ENCODE data around the gene NFATC2IP. TPM values are rescaled to one million over a fixed set of nuclear protein-coding genes. Genes with fewer than 3 reads are reported as not detected.

Gene NFATC2IP
- 22.2 TPM for total RNA-seq
- 25.2 TPM for polyA plus RNA-seq

DNA sequence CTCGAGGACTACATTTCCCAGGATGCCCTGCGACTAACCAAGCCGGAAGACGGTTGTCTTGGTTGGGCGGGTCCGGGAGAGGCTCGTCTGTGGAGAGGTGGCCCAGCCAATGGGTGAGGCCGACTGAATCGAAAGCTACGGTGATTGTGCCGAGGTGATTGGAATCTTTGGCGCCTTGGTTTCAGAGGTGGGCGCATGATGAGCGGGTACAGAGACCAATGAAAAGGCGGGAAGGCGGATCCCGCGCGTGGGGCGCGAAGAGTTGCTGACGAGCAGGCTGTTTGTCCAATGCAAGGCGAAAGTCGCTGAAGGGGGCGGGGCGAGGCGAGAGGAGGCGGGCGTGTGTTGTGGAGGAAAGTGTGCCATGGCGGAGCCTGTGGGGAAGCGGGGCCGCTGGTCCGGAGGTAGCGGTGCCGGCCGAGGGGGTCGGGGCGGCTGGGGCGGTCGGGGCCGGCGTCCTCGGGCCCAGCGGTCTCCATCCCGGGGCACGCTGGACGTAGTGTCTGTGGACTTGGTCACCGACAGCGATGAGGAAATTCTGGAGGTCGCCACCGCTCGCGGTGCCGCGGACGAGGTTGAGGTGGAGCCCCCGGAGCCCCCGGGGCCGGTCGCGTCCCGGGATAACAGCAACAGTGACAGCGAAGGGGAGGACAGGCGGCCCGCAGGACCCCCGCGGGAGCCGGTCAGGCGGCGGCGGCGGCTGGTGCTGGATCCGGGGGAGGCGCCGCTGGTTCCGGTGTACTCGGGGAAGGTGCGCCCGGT is at the start of gene NFATC2IP:
NFATC2IP (plus strand) TSS at position 290 of the 762 bp plus-strand sequence; CDS start at position 365, 75 bp downstream.
- under 1% methylated on average over 79 of the region's 79 CpGs for WGBS
- Histone ChIP-seq H3K36me3 (ENCODE audit: insufficient read depth) (peaks cover 3% of the 10 kb centered on the region), H3K27ac (ENCODE audit: low read depth) (peak within 1 kb of the TSS; percentile 42), H3K4me3 (ENCODE audit: low read depth, low read length) (peak within 1 kb of the TSS; percentile 90), H3K4me1 (ENCODE audit: insufficient read depth) (peaks cover 5% of the 10 kb centered on the region)
- peak; percentile 99 for DNase-seq (ENCODE audit: extremely low spot score)

DNA sequence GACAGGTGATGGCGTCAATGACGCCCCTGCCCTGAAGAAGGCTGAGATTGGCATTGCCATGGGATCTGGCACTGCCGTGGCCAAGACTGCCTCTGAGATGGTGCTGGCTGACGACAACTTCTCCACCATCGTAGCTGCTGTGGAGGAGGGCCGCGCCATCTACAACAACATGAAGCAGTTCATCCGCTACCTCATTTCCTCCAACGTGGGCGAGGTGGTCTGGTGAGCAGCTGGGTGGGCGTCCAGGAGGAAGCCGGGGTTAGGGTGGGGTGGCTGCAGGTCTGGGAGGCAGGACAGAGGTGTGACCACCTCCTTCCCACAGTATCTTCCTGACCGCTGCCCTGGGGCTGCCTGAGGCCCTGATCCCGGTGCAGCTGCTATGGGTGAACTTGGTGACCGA is 48.9 kb upstream of the NFATC2IP start:
- DNase-seq (ENCODE audit: extremely low spot score) = no peak
- Histone ChIP-seq H3K36me3 (ENCODE audit: insufficient read depth) (no peaks in the 10 kb centered on the region), H3K4me3 (ENCODE audit: low read depth, low read length) (no peak overlapping the region), H3K27ac (ENCODE audit: low read depth) (no peak overlapping the region), H3K4me1 (ENCODE audit: insufficient read depth) (no peaks in the 10 kb centered on the region)
- WGBS = 90% methylated on average over 15 of the region's 15 CpGs

DNA sequence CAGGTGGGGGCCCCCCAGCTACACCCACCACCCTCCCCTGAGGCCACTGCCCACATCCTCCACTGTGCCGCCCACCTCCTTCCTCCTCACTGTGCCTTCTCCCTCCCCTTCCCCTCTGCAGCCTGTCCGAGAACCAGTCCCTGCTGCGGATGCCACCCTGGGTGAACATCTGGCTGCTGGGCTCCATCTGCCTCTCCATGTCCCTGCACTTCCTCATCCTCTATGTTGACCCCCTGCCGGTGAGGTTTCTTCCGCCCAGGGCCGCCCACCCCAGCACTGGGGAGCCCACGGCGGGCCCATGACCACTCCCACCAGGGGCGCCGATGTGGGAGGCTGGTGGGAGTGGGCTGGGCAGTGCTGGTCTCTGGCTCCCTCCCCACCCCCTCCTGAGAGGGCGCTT is 47.8 kb upstream of the NFATC2IP start:
- H3K27ac ChIP-seq (ENCODE audit: low read depth) = no peak overlapping the region
- no peak overlapping the region for H3K4me3 ChIP-seq (ENCODE audit: low read depth, low read length)
- 58% methylated on average over 11 of the region's 11 CpGs for WGBS
- no peaks in the 10 kb centered on the region for H3K4me1 ChIP-seq (ENCODE audit: insufficient read depth)
- no peak for DNase-seq (ENCODE audit: extremely low spot score)
- no peaks in the 10 kb centered on the region for H3K36me3 ChIP-seq (ENCODE audit: insufficient read depth)

DNA sequence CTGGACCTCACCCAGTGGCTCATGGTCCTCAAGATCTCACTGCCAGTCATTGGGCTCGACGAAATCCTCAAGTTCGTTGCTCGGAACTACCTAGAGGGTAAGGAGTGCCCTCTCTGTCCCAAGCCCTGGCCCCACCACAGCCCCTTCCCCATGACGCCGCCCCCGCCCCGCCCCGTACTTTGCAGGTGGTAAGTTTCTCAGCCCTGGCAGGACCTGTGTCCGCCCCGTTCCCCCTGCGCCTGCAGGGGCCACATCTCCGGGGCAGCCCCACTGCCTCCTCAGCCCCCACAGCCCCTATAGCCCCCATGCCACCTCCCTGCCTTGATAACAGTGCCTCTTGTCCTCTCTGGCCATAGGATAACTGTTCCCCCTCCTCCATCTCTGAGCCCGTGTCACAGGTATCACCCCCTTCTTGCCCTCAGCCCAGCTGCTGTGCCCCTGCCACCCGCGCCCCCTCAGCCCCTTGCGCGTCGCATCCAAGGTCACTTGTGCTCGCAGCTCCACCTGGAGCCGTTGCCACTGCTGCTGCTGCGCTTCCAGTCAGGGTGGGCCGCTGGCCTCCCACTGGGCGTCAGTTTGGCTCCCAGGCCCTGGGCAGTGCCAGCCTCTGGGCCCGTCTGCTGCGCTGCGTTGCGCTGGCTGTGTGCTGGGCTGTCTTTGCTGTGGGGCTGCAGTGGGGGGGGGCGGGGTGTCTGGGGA is 47.2 kb upstream of the NFATC2IP start:
- no peak for DNase-seq (ENCODE audit: extremely low spot score)
- no peak overlapping the region for H3K4me3 ChIP-seq (ENCODE audit: low read depth, low read length)
- 83% methylated on average over 29 of the region's 29 CpGs for WGBS
- H3K36me3 ChIP-seq (ENCODE audit: insufficient read depth) = no peaks in the 10 kb centered on the region
- no peaks in the 10 kb centered on the region for H3K4me1 ChIP-seq (ENCODE audit: insufficient read depth)
- no peak overlapping the region for H3K27ac ChIP-seq (ENCODE audit: low read depth)

GRCh38 chr16:28904363-28904762 is 46.4 kb upstream of the NFATC2IP start:
- Histone ChIP-seq H3K36me3 (ENCODE audit: insufficient read depth) (no peaks in the 10 kb centered on the region), H3K4me3 (ENCODE audit: low read depth, low read length) (no peak overlapping the region)

GRCh38 chr16:28904828-28905227 is 45.9 kb upstream of the NFATC2IP start:
- Histone ChIP-seq H3K4me1 (ENCODE audit: insufficient read depth) (no peaks in the 10 kb centered on the region), H3K27ac (ENCODE audit: low read depth) (no peak overlapping the region), H3K36me3 (ENCODE audit: insufficient read depth) (no peaks in the 10 kb centered on the region), H3K4me3 (ENCODE audit: low read depth, low read length) (no peak overlapping the region)
- DNase-seq (ENCODE audit: extremely low spot score) = no peak
- WGBS = 92% methylated on average over 16 of the region's 16 CpGs

More at GRCh38 chr16:28904363-28904762, 46.4 kb upstream of the NFATC2IP start:
- WGBS = 68% methylated on average over 14 of the region's 14 CpGs
- DNase-seq (ENCODE audit: extremely low spot score) = no peak
- no peaks in the 10 kb centered on the region for H3K4me1 ChIP-seq (ENCODE audit: insufficient read depth)
- H3K27ac ChIP-seq (ENCODE audit: low read depth) = no peak overlapping the region

- WGBS = 87% methylated on average over 9 of the region's 9 CpGs
- Histone ChIP-seq H3K27ac (ENCODE audit: low read depth) (no peak overlapping the region), H3K4me1 (ENCODE audit: insufficient read depth) (no peaks in the 10 kb centered on the region), H3K4me3 (ENCODE audit: low read depth, low read length) (no peak overlapping the region), H3K36me3 (ENCODE audit: insufficient read depth) (no peaks in the 10 kb centered on the region)
- no peak for DNase-seq (ENCODE audit: extremely low spot score)
Observed at GRCh38 chr16:28905229-28905754, 45.4 kb upstream of the NFATC2IP start.

- no peaks in the 10 kb centered on the region for H3K36me3 ChIP-seq (ENCODE audit: insufficient read depth)
- no peak overlapping the region for H3K27ac ChIP-seq (ENCODE audit: low read depth)
- 83% methylated on average over 24 of the region's 24 CpGs for WGBS
- no peak for DNase-seq (ENCODE audit: extremely low spot score)
- no peaks in the 10 kb centered on the region for H3K4me1 ChIP-seq (ENCODE audit: insufficient read depth)
- H3K4me3 ChIP-seq (ENCODE audit: low read depth, low read length) = no peak overlapping the region
Observed at GRCh38 chr16:28905800-28906372, 44.9 kb upstream of the NFATC2IP start.

DNA sequence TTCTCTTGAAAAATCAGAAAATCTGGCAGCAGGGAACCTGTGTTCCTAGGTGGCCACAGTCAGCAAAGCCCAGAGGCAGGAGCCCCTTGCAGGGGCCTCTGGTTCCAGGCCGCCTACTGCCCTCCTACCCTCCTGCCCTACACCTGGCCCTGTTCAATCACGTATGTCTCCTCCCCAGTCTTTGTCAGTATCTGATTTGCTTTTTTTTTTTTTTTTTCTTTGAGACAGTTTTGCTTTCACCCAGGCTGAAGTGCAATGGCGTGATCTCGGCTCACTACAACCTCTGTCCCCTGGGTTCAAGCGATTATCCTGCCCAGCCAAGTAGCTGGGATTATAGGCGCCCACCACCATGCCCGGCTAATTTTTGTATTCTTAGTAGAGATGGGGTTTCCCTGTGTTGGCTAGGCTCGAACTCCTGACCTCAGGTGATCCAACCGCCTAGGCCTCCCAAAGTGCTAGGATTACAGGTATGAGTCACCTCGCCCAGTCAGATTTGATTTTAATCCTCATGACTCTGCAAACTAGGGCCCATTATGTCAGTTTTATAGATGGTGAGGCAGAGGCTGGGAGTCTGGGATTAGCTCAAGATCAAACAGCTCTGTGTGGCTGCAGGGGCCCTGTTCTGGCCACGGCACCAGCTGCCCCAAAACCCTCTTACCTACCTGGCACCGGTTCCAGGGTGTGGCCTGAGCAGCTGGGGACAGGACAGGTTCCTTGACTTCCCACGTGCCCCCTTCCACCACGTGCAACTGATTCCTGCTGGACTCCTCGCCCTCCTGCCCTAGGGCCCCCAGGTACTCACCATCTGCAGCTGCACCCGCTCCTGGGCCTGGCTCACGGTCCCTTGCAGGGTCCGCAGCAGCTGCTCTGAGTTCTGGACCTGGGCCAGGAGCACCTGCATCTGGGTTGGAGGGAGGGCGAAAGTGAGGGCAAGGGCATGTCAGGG is 40.4 kb upstream of the NFATC2IP start:
- Histone ChIP-seq H3K4me3 (ENCODE audit: low read depth, low read length) (no peak overlapping the region), H3K4me1 (ENCODE audit: insufficient read depth) (no peaks in the 10 kb centered on the region), H3K36me3 (ENCODE audit: insufficient read depth) (no peaks in the 10 kb centered on the region), H3K27ac (ENCODE audit: low read depth) (no peak overlapping the region)
- 84% methylated on average over 19 of the region's 19 CpGs for WGBS
- DNase-seq (ENCODE audit: extremely low spot score) = no peak

DNA sequence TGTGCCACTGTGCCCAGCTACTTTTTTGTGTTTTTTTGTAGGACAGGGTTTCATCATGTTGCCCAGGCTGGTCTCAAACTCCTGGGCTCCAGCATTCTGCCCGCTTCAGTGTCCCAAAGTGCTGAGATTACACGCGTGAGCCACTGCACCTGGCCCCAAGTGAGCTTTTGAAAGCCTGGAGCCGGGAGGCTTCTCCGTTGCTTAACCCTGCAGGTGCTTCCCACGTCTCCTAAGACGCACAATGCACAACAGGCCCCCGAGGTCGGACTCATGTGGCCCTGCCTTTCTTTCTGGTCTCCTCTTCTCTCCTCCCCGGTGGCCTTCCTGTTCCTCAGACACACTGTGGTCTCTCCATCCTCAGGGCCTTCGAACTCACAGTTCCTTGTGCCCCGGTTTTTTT is 38.2 kb upstream of the NFATC2IP start:
- Histone ChIP-seq H3K4me1 (ENCODE audit: insufficient read depth) (no peaks in the 10 kb centered on the region), H3K4me3 (ENCODE audit: low read depth, low read length) (no peak overlapping the region), H3K36me3 (ENCODE audit: insufficient read depth) (no peaks in the 10 kb centered on the region), H3K27ac (ENCODE audit: low read depth) (no peak overlapping the region)
- WGBS = 91% methylated on average over 12 of the region's 12 CpGs
- DNase-seq (ENCODE audit: extremely low spot score) = no peak

DNA sequence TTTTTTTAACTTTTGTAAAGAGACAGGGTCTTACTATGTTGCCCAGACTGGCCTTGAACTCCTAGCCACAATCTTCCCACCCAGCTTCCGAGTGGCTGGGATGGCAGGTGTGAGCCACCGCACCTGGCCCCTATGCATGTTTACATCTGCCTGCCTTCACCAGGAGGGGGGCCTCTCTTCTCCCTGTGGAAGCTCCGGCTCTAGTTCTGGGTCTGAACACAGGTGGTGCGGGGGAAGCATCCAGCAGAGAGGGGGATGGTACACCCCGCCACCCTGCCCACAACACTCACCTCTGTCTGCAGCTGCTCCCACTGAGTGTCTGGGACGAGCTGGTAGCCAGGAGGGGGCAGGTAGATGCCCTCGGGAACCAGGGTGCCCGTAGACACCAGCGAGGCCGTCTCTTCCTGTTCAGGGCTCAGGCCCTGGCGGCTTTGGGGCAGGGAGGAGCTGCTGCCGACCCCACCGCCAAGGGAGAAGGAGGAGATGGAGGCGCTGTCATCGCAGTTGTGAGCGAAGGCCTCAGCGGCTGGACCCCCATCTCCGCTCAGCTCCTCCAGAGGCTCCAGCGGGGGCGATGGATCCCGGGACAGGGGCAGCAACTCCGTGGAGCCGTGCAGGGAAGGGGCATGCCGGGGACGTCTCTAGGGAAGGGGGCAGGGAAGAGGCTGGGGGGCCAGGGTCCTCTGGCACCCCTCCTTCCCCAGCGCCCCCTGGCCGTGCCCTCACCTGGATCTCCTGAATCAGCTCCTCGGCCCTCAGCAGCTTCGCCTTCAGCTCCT is 36.6 kb upstream of the NFATC2IP start:
- no peaks in the 10 kb centered on the region for H3K36me3 ChIP-seq (ENCODE audit: insufficient read depth)
- no peak overlapping the region for H3K4me3 ChIP-seq (ENCODE audit: low read depth, low read length)
- H3K27ac ChIP-seq (ENCODE audit: low read depth) = no peak overlapping the region
- 95% methylated on average over 29 of the region's 29 CpGs for WGBS
- no peaks in the 10 kb centered on the region for H3K4me1 ChIP-seq (ENCODE audit: insufficient read depth)
- no peak for DNase-seq (ENCODE audit: extremely low spot score)

DNA sequence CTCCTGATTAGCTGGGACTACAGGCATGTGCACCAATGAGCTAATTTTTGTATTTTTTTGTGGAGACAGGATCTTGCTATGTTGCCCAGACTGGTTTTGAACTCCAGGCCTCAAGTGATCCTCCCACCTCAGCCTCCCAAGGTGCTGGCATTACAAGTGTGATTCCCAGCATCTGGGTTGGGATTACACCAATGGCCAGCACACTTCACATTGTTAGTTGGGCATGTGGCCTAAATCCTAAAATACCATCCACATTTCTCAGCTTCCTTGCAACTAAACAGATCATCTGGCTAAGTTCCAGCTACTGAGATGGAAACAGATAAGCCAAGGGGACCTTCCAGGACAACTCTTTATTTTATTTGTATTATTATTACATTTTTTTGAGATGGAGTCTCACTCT is 35.6 kb upstream of the NFATC2IP start:
- no peak overlapping the region for H3K27ac ChIP-seq (ENCODE audit: low read depth)
- no peak for DNase-seq (ENCODE audit: extremely low spot score)
- H3K36me3 ChIP-seq (ENCODE audit: insufficient read depth) = no peaks in the 10 kb centered on the region
- H3K4me3 ChIP-seq (ENCODE audit: low read depth, low read length) = no peak overlapping the region
- H3K4me1 ChIP-seq (ENCODE audit: insufficient read depth) = no peaks in the 10 kb centered on the region
